ENCODE results near the gene ACAA1. TPM values are rescaled to one million over a fixed set of nuclear protein-coding genes. Genes with fewer than 3 reads are reported as not detected.

Gene ACAA1
- total RNA-seq, 1 donor from 2014 or later = 72.7 TPM

- ATAC-seq = no peak
Measured at GRCh38 chr3:38118421-38119247, 18.3 kb downstream of the ACAA1 start.

GRCh38 chr3:38117748-38118420 lies 19.0 kb downstream of the ACAA1 start:
- ATAC-seq = peak; percentile 82

- ATAC-seq = peak; percentile 52
Measured at GRCh38 chr3:38117163-38117716, 19.7 kb downstream of the ACAA1 start.

GRCh38 chr3:38116471-38117162 lies 20.3 kb downstream of the ACAA1 start:
- ATAC-seq = peak; percentile 8

GRCh38 chr3:38115645-38116427 lies 21.1 kb downstream of the ACAA1 start:
- ATAC-seq = no peak

GRCh38 chr3:38114875-38115644 lies 21.9 kb downstream of the ACAA1 start:
- ATAC-seq = no peak

GRCh38 chr3:38114052-38114874 lies 22.7 kb downstream of the ACAA1 start:
- no peak for ATAC-seq

GRCh38 chr3:38112378-38112761 lies 24.6 kb downstream of the ACAA1 start:
- no peak for ATAC-seq

- no peak for ATAC-seq
Measured at GRCh38 chr3:38111696-38112377, 25.1 kb downstream of the ACAA1 start.

- ATAC-seq = no peak
Measured at GRCh38 chr3:38111201-38111600, 25.7 kb downstream of the ACAA1 start.

GRCh38 chr3:38110314-38111050 lies 26.4 kb downstream of the ACAA1 start:
- ATAC-seq = no peak

- no peak for ATAC-seq
Measured at GRCh38 chr3:38109580-38110313, 27.2 kb downstream of the ACAA1 start.

- ATAC-seq = peak; percentile 4
Measured at GRCh38 chr3:38108649-38109579, 28.0 kb downstream of the ACAA1 start.

- no peak for ATAC-seq
Measured at GRCh38 chr3:38107911-38108648, 28.8 kb downstream of the ACAA1 start.

- no peak for ATAC-seq
Measured at GRCh38 chr3:38105525-38105924, 31.4 kb downstream of the ACAA1 start.

GRCh38 chr3:38102444-38102814 lies 34.5 kb downstream of the ACAA1 start:
- peak; percentile 84 for ATAC-seq
